Measurements from ENCODE around the gene SH2B3. TPM values are rescaled to one million over a fixed set of nuclear protein-coding genes. Genes with fewer than 3 reads are reported as not detected.

Gene SH2B3
- total and polyA plus RNA-seq, 11 donors = 11.3 to 76.7 (median 40.2) TPM

Other genes starting within 250 kb of the SH2B3 start
- gene PHETA1, start 36.8 kb upstream of the SH2B3 start, total RNA-seq = 10 to 100 TPM; 12.8 to 48.7 (median 23.7) TPM
- 10 to 100 TPM; 29.5 to 35.1 TPM for gene PHETA1, start 36.8 kb upstream of the SH2B3 start, polyA plus RNA-seq
- 10 to 100 TPM; 34.7 to 59.3 (median 48.8) TPM for gene ATXN2, start 193.4 kb downstream of the SH2B3 start, total RNA-seq
- gene ATXN2, start 193.4 kb downstream of the SH2B3 start, polyA plus RNA-seq = 10 to 100 TPM; 23.6 to 35.0 TPM

Data from heart left ventricle (tissue), 11 donors.